AG10803 (cell line): ENCODE results near the gene DNAH9.

Experiments
- DNase-seq: peaks from one replicate; pipeline ENCODE4 v3.0.0; 2010; ENCODE audit warnings: low read depth
- H3K4me3 ChIP-seq: 2 replicates; pipeline ENCODE4 v1.5.1; 2011; ENCODE audit warnings: mild to moderate bottlenecking, low read length, control low read depth
- CTCF ChIP-seq: conservative IDR thresholded peaks from 2 replicates; pipeline ENCODE4 v1.5.1; 2011; ENCODE audit warnings: mild to moderate bottlenecking, low read length, control low read depth, inconsistent platforms

DNAH9 gene

GRCh38 chr17:11739351-11739750 lies 141.1 kb downstream of the DNAH9 start:
- DNase-seq, result no peak
- TF ChIP-seq CTCF, result no peak
- no peak overlapping the region for H3K4me3 ChIP-seq

- no peak for DNase-seq
- H3K4me3 ChIP-seq, result no peak overlapping the region
- TF ChIP-seq CTCF, result no peak
Measured at GRCh38 chr17:11739848-11740247, 141.6 kb downstream of the DNAH9 start.

DNA sequence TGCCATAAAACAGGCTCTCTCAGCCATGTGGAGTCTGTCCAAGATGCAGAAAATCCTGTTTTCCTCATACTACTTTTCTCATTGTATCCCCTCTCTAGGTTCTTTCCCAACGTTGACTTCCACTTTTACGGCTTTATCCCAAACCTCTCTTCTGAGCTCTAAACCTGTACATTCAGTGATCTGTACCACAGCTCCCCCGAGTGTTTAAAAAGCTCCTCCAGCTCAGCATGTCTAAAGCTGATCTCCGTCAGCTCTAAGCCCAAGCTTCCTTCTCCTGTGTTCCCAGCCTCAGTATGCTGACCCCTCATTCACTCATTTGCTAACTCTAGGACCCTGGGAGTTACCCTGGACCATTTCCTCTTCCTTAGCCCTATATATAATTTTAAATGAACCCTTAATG lies 144.6 kb downstream of the DNAH9 start:
- DNase-seq, result no peak
- H3K4me3 ChIP-seq, result no peak overlapping the region
- TF ChIP-seq CTCF, result no peak

DNA sequence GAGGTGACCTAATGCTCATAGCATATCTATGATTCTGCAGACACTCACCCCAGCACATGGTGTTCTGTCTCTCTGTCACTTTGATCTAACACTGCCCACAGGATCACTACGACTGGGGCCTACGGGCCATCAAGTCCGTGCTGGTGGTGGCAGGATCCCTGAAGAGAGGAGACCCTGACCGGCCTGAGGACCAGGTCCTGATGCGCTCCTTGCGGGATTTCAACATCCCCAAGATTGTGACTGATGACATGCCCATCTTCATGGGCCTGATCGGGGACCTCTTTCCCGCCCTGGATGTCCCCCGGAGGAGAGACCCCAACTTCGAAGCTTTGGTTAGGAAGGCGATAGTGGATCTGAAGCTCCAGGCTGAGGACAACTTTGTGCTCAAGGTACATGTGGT lies 146.4 kb downstream of the DNAH9 start:
- H3K4me3 ChIP-seq, result no peak overlapping the region
- DNase-seq, result no peak
- TF ChIP-seq CTCF, result no peak

GRCh38 chr17:11747441-11747840 lies 149.2 kb downstream of the DNAH9 start:
- H3K4me3 ChIP-seq, result no peak overlapping the region
- no peak for DNase-seq
- TF ChIP-seq CTCF, result no peak

GRCh38 chr17:11757815-11758214 lies 159.5 kb downstream of the DNAH9 start:
- no peak overlapping the region for H3K4me3 ChIP-seq
- no peak for TF ChIP-seq CTCF
- no peak for DNase-seq

DNA sequence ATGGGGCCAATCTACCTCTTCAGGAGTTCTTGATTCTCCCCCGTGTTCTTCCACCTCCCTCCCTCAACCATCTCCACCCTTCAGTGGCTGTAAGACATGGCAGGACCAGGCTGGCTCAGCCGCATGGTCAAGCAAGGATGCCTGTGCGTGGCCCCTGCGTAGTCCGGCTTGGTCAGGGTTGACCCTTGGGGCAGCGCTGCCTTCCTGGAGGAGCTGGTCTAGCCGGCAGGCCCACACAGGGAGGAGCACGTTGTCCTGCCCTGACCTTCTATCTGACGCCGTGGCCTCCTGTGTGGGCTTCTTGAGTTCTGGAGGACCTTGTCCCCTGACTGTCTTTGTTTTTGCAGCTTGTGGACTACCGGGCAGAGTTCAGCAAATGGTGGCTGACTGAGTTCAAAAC lies 169.8 kb downstream of the DNAH9 start:
- H3K4me3 ChIP-seq, result no peak overlapping the region
- DNase-seq, result no peak
- no peak for TF ChIP-seq CTCF
